ENCODE data around the gene TSNAXIP1. TPM values are rescaled to one million over a fixed set of nuclear protein-coding genes. Genes with fewer than 3 reads are reported as not detected.

The TSNAXIP1 gene
- total and polyA plus RNA-seq, 4 donors, result 4.1 to 8.7 (median 5.0) TPM

- no peak for DNase-seq
- WGBS, 2 donors, result 89 to 93% methylated on average over 8 of the region's 8 CpGs
These were observed 18.4 kb downstream of the TSNAXIP1 start for GRCh38 chr16:67825119-67825518.

GRCh38 chr16:67825906-67826305 lies 19.2 kb downstream of the TSNAXIP1 start:
- H3K27ac ChIP-seq (ENCODE audit: low read depth in 1 of 2, low read length in 1 of 2), result no peak overlapping the region
- H3K4me1 ChIP-seq (ENCODE audit: control insufficient read depth in 5 of 5, insufficient read depth in 5 of 5, low read length in 5 of 5), result no peaks in the 10 kb centered on the region
- H3K9me3 ChIP-seq (ENCODE audit: control insufficient read depth in 4 of 4, insufficient read depth in 3 of 4, low read length in 3 of 4), result no peaks in the 10 kb centered on the region
- H3K4me3 ChIP-seq, result no peak overlapping the region
- TF ChIP-seq, protein P1, sequence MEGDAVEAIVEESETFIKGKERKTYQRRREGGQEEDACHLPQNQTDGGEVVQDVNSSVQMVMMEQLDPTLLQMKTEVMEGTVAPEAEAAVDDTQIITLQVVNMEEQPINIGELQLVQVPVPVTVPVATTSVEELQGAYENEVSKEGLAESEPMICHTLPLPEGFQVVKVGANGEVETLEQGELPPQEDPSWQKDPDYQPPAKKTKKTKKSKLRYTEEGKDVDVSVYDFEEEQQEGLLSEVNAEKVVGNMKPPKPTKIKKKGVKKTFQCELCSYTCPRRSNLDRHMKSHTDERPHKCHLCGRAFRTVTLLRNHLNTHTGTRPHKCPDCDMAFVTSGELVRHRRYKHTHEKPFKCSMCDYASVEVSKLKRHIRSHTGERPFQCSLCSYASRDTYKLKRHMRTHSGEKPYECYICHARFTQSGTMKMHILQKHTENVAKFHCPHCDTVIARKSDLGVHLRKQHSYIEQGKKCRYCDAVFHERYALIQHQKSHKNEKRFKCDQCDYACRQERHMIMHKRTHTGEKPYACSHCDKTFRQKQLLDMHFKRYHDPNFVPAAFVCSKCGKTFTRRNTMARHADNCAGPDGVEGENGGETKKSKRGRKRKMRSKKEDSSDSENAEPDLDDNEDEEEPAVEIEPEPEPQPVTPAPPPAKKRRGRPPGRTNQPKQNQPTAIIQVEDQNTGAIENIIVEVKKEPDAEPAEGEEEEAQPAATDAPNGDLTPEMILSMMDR (IDR thresholded peaks at IDR 0.05; ENCODE audit: control extremely low read depth, extremely low read depth), result no peak
- peaks cover 5 to 34% (median 14%) of the 10 kb centered on the region in 4 donors for H3K36me3 ChIP-seq (ENCODE audit: control insufficient read depth in 4 of 4, insufficient read depth in 4 of 4, low read length in 4 of 4)
- WGBS, 2 donors, result 93 to 95% methylated on average over 14 of the region's 14 CpGs
- no peaks in the 10 kb centered on the region for H3K27me3 ChIP-seq (ENCODE audit: control insufficient read depth in 3 of 3, insufficient read depth in 3 of 3, low read length in 2 of 3)
- no peak overlapping the region for H3K9ac ChIP-seq (ENCODE audit: insufficient read depth in 1 of 2, low read length in 2 of 2)
- ATAC-seq (ENCODE audit: insufficient read depth, low FRiP score) (no peak), DNase-seq (no peak)

More at GRCh38 chr16:67825119-67825518, 18.4 kb downstream of the TSNAXIP1 start:
- H3K27ac ChIP-seq (ENCODE audit: low read depth in 1 of 2, low read length in 1 of 2), result no peak overlapping the region
- no peak overlapping the region for H3K9ac ChIP-seq (ENCODE audit: insufficient read depth in 1 of 2, low read length in 2 of 2)
- peaks cover 5 to 28% (median 14%) of the 10 kb centered on the region in 4 donors for H3K36me3 ChIP-seq (ENCODE audit: control insufficient read depth in 4 of 4, insufficient read depth in 4 of 4, low read length in 4 of 4)
- no peak overlapping the region for H3K4me3 ChIP-seq
- H3K9me3 ChIP-seq (ENCODE audit: control insufficient read depth in 4 of 4, insufficient read depth in 3 of 4, low read length in 3 of 4), result no peaks in the 10 kb centered on the region
- no peaks in the 10 kb centered on the region for H3K4me1 ChIP-seq (ENCODE audit: control insufficient read depth in 5 of 5, insufficient read depth in 5 of 5, low read length in 5 of 5)
- TF ChIP-seq, protein P1 (IDR thresholded peaks at IDR 0.05; ENCODE audit: control extremely low read depth, extremely low read depth), result no peak
- no peaks in the 10 kb centered on the region for H3K27me3 ChIP-seq (ENCODE audit: control insufficient read depth in 3 of 3, insufficient read depth in 3 of 3, low read length in 2 of 3)
- ATAC-seq (ENCODE audit: insufficient read depth, low FRiP score), result no peak

DNA sequence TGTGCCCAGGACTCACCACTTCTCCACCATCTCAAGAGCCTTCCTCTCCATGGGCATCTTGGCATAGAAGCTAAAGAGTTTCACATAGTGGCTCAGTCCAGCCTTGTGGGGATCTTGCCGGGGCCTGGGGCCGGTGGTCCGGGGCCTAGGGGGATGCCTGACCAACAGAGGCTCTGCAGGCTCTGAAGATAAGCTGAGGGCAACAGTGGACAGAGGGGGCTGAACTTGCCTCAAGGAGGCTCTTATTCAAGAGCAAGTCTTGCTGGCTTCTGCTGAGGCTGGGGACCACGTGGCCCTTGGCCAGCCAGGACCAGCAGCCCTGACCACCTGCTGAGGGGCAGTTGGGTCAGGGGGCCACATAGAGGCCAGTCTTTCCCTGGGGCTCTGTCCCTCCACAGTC lies 22.0 kb downstream of the TSNAXIP1 start:
- Histone ChIP-seq H3K27ac (ENCODE audit: low read depth in 1 of 2, low read length in 1 of 2) (no peak overlapping the region), H3K4me1 (ENCODE audit: control insufficient read depth in 5 of 5, insufficient read depth in 5 of 5, low read length in 5 of 5) (peaks cover 0 to 12% (median 4%) of the 10 kb centered on the region in 5 donors), H3K4me3 (no peak overlapping the region), H3K36me3 (ENCODE audit: control insufficient read depth in 4 of 4, insufficient read depth in 4 of 4, low read length in 4 of 4) (peaks cover 13 to 46% (median 24%) of the 10 kb centered on the region in 4 donors), H3K27me3 (ENCODE audit: control insufficient read depth in 3 of 3, insufficient read depth in 3 of 3, low read length in 2 of 3) (no peaks in the 10 kb centered on the region), H3K9me3 (ENCODE audit: control insufficient read depth in 4 of 4, insufficient read depth in 3 of 4, low read length in 3 of 4) (no peaks in the 10 kb centered on the region), H3K9ac (ENCODE audit: insufficient read depth in 1 of 2, low read length in 2 of 2) (no peak overlapping the region)
- DNase-seq (no peak), ATAC-seq (ENCODE audit: insufficient read depth, low FRiP score) (no peak)
- TF ChIP-seq, protein P1 (IDR thresholded peaks at IDR 0.05; ENCODE audit: control extremely low read depth, extremely low read depth), result no peak
- WGBS, 2 donors, result 95 to 97% methylated on average over 4 of the region's 4 CpGs

DNA sequence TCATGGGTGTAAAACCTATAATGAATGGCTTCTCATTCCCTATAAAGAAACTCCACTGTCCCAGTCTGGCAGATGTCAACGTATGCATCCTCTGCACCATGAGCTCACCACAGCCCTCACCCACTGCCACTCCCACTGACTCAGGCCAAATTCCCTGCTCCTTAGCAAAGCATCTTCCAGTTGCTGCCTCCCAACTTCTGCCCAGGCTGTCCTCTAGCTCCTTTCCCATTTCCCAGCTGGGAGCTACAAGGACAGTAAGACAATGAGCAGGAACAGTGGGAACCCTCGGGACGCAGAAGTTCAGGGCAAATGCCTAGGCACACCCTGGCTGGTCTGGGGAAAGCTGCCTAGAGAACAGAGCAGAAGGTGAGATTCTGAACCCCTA lies 26.3 kb downstream of the TSNAXIP1 start:
- peaks cover 13 to 36% (median 24%) of the 10 kb centered on the region in 4 donors for H3K36me3 ChIP-seq (ENCODE audit: control insufficient read depth in 4 of 4, insufficient read depth in 4 of 4, low read length in 4 of 4)
- ATAC-seq (ENCODE audit: insufficient read depth, low FRiP score) (peak; percentile 44), DNase-seq (no peak)
- H3K4me3 ChIP-seq, result peak overlapping the region; percentile 95
- TF ChIP-seq, protein P1 (IDR thresholded peaks at IDR 0.05; ENCODE audit: control extremely low read depth, extremely low read depth), result no peak
- WGBS, 2 donors, result 1 to 3% methylated on average over 3 of the region's 3 CpGs
- no peaks in the 10 kb centered on the region for H3K9me3 ChIP-seq (ENCODE audit: control insufficient read depth in 4 of 4, insufficient read depth in 3 of 4, low read length in 3 of 4)
- H3K27me3 ChIP-seq (ENCODE audit: control insufficient read depth in 3 of 3, insufficient read depth in 3 of 3, low read length in 2 of 3), result no peaks in the 10 kb centered on the region
- peak overlapping the region in 1 of 2 donors; percentile 77 for H3K27ac ChIP-seq (ENCODE audit: low read depth in 1 of 2, low read length in 1 of 2)
- peak overlapping the region; percentile 76 to 85 for H3K9ac ChIP-seq (ENCODE audit: insufficient read depth in 1 of 2, low read length in 2 of 2)
- H3K4me1 ChIP-seq (ENCODE audit: control insufficient read depth in 5 of 5, insufficient read depth in 5 of 5, low read length in 5 of 5), result peaks cover 0 to 18% (median 4%) of the 10 kb centered on the region in 5 donors
